NCI-H748 (cell line): ENCODE data around the gene DUSP19.

Experiments
- DNase-seq: peaks from one replicate; lab custom pipeline; 2025; ENCODE audit not compliant: unreplicated experiment; lab: John Stamatoyannopoulos, UW

The DUSP19 gene

GRCh38 chr2:183063083-183063482, 15.5 kb upstream of the DUSP19 start:
- DNase-seq, result peak; percentile 45

GRCh38 chr2:183068561-183068960, 10.0 kb upstream of the DUSP19 start:
- DNase-seq, result no peak

GRCh38 chr2:183069174-183069573, 9.4 kb upstream of the DUSP19 start:
- no peak for DNase-seq

GRCh38 chr2:183070942-183071844, 7.4 kb upstream of the DUSP19 start:
- DNase-seq, result peak; percentile 42

GRCh38 chr2:183072177-183072576, 6.4 kb upstream of the DUSP19 start:
- DNase-seq, result no peak

- peak; percentile 92 for DNase-seq
These were observed 434 bp upstream of the DUSP19 start for GRCh38 chr2:183078163-183078463.

GRCh38 chr2:183079139-183079775, 710 bp downstream of the DUSP19 start:
- peak; percentile 81 for DNase-seq

- no peak for DNase-seq
These were observed 3.4 kb downstream of the DUSP19 start for GRCh38 chr2:183081911-183082310.

GRCh38 chr2:183088061-183088460, 9.5 kb downstream of the DUSP19 start:
- no peak for DNase-seq

GRCh38 chr2:183089192-183089851, 10.8 kb downstream of the DUSP19 start:
- no peak for DNase-seq

GRCh38 chr2:183091318-183091953, 12.9 kb downstream of the DUSP19 start:
- no peak for DNase-seq

- no peak for DNase-seq
These were observed 13.4 kb downstream of the DUSP19 start for GRCh38 chr2:183091954-183092345.

- DNase-seq, result no peak
These were observed 15.5 kb downstream of the DUSP19 start for GRCh38 chr2:183093857-183094657.

- DNase-seq, result no peak
These were observed 27.0 kb downstream of the DUSP19 start for GRCh38 chr2:183105402-183106134.

- DNase-seq, result no peak
These were observed 34.0 kb downstream of the DUSP19 start for GRCh38 chr2:183112577-183112976.

- DNase-seq, result no peak
These were observed 35.1 kb downstream of the DUSP19 start for GRCh38 chr2:183113630-183114029.

- DNase-seq, result peak; percentile 22
These were observed 38.7 kb downstream of the DUSP19 start for GRCh38 chr2:183117226-183117625.

GRCh38 chr2:183123117-183123958, 44.8 kb downstream of the DUSP19 start:
- DNase-seq, result peak; percentile 66

GRCh38 chr2:183123959-183124221, 45.3 kb downstream of the DUSP19 start:
- no peak for DNase-seq
